OCI-LY3 (cell line): Measurements from ENCODE around the gene RBBP8NL.

Experiments
- EZH2phosphoT487 ChIP-seq: fragments of 200-600 bp; shearing (Covaris generic); IDR thresholded peaks from 2 replicates; pipeline ENCODE4 v1.6.1; 2018; ENCODE audit warnings: antibody characterized with exemption, mixed run types, low read depth
- TF ChIP-seq, protein P1 (sequence below): fragments of 200-600, 300-600 bp; sonication (generic); IDR thresholded peaks from 2 replicates; pipeline ENCODE4 v1.5.1; 2014; ENCODE audit warnings: antibody characterized with exemption, low read length, low read depth

DNA sequence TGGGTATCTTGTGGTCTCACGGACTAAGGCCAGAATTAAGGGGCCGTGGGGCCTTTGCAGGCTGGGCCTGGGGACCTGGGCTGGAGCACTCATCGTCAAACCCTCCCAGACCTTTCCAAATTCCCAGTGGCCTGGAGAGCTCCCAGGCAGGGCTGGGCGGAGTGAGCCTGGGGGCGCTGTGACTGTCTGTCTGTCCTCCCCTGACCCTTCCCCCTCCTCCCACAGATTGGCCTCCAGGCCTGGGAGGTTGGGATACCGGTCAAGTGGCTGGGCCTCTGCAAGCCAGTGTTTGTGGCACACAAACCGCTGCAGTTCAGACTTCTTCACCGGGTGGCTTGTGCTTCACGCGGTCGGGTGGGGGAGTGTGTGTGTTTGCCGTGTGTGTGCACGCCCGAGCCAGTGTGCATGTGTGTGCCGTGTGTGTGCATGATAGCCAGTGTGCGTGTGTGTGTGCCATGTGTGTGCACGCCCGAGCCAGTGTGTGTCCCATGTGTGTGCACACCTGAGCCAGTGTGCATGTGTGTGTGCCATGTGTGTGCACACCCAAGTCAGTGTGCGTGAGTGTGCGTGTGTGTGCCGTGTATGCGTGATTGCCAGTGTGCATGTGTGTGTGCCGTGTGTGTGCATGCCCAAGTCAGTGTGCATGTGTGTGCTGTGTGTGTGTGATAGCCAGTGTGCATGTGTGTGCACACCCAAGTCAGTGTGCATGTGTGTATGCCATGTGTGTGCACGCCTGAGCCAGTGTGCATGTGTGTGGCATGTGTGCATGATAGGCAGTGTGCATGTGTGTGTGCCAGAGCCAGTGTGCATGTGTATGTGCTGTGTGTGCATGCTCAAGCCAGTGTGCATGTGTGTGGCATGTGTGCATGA lies 6.3 kb downstream of the RBBP8NL start:
- TF ChIP-seq, protein P1, sequence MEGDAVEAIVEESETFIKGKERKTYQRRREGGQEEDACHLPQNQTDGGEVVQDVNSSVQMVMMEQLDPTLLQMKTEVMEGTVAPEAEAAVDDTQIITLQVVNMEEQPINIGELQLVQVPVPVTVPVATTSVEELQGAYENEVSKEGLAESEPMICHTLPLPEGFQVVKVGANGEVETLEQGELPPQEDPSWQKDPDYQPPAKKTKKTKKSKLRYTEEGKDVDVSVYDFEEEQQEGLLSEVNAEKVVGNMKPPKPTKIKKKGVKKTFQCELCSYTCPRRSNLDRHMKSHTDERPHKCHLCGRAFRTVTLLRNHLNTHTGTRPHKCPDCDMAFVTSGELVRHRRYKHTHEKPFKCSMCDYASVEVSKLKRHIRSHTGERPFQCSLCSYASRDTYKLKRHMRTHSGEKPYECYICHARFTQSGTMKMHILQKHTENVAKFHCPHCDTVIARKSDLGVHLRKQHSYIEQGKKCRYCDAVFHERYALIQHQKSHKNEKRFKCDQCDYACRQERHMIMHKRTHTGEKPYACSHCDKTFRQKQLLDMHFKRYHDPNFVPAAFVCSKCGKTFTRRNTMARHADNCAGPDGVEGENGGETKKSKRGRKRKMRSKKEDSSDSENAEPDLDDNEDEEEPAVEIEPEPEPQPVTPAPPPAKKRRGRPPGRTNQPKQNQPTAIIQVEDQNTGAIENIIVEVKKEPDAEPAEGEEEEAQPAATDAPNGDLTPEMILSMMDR = no peak
- no peak for TF ChIP-seq EZH2phosphoT487
